Raji (cell line): Measurements from ENCODE around the gene AGBL3.

Source experiments
- POLR2A ChIP-seq: IDR thresholded peaks from 2 replicates; pipeline ENCODE4 v1.6.1; 2011; ENCODE audit warnings: low read depth, low read length, control low read depth; ENCODE audit not compliant: insufficient read depth

AGBL3 gene

DNA sequence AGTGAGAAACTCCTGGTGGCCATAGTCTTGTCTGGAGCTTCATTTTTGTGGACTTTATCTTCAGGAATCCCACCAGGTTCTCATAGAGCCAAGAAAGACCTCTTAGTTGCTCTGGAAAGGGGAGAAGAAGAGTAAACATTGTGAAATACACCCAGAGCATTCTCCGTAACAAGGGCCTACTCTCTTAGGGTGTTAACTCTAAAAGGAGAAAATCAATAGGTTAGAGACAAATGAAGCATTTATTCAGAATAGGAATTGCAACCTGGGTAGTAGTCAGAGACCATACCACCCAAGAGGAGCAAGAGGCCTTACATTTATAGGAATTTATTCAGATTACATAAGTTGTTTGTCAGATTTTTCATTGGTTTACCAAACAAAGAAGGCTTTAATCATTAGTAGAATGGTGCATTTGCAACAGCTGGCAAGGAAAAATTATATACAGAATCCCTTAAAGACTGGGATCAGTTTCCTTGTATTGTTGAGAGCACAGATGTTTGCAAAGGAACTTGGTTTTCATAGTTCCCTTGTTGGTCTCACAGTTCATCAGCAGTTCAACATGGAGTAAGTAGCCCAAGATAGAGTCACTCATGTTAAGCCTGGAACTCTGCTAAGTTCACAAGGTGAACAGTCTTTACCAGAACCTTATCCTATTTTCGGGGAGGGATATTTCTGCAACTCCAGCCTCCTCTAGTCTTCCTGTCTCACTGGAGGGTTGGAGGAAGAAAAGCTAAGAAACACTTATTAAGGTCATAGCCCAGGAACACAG, 108.3 kb downstream of the AGBL3 start:
- no peak for TF ChIP-seq POLR2A

DNA sequence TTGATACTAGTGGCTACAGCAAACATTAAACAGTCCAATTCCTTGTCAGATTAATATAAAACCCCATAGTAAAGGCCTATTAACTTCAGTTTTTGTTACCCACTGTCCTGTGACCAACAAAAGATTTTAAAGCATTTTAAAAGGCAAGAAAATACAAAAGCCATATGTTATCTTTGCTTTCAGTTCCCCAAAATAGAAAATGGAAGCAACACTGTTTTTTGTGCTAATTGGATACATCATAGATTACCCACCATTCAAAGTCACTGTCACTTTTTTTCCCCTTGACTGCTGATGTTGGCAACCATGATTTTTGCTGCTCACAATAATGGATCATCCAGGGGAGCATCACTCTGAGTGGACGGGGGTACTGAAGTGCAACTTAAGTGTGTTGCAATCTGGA, 109.1 kb downstream of the AGBL3 start:
- TF ChIP-seq POLR2A: no peak

DNA sequence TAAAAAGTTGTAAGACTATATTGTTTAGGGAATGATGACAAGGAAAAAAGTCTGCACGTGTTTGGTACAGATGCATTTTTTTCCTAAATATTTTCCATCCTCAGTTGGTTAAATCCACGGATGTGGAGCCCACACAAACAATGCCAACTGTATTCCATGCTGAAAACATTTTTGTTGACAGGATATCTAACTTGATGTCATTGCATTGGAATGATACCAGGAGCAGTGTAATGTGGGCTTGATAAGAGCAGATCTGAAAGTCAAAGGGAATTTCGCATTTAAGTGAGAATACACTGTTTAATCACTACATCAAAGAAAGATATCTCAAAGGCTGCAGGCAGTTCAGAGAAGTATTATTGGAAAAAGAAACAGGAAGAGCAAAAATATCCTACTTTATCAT, 112.1 kb downstream of the AGBL3 start:
- no peak for TF ChIP-seq POLR2A

DNA sequence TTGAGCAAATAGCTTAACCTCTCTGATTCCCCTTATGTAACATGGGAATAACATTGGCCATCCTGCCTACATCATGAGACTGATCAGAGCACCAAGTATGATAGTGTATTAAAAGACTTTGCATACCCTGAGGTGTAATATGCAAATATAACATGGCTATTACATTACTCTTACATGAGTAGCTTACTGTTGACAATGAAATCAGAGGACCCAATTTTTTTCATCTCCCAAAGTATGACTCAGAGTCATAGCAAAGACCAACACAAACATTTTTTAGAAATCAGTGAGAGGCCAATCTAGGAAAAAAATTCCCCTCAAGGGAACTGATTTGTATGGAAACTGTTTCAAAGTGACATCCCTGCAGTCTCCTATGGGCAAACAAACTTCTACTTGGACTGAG, 114.5 kb downstream of the AGBL3 start:
- TF ChIP-seq POLR2A: no peak

DNA sequence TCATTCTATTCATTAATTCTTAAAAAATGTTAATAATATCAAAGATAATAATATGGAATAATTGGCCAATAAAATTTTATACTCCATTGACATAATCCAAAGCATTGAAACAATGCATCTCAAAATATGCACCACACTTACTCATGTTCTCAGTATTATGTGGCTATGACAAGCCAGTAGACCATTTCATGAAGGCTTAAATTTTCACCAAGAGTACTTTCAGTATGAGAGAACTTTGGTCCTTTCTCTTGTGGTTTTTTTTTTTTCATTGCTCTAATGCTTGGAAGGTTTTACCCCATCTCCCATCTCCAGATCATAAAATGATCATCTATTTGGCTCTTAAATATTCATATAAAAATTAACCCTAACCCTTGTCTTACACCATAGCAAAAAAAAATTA, 116.1 kb downstream of the AGBL3 start:
- TF ChIP-seq POLR2A: no peak

DNA sequence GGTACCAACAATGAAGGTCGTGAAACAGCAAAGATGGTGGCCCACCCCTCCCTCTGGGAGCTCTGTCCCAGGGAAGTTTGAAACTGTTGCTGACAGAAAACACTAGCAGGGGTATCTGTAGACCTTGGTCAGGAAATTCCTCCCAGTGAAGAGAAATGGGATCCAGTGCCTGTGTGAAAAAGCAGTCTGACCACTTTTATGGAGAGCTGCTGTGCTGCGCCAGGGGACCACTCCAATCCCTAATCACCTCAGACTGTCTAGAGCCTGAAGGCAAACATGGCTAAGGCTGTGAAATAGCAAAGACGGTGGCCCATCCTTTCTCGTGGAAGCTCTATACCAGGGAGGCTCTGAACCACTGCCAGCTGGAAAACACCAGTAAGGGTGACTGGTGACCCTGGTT, 123.3 kb downstream of the AGBL3 start:
- no peak for TF ChIP-seq POLR2A

DNA sequence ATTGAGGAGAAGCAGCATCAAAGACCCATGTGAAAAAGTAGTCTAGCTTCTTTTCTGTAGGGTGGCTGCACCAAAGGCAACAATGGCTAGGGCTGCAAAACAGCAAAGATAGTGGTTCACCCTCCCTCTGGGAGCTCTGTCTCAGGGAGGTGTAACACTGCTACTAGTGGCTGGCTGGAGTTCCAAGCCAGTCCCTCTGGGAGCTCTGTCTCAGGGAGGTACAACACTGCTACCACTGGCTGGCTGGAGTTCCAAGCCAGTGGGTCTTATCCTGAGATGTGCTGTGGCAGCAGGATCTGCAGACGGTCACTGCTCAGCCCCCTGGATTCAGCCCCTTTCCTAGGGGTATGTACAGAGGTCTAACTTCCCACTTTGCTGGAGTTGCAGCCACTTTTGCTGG, 123.7 kb downstream of the AGBL3 start:
- no peak for TF ChIP-seq POLR2A

DNA sequence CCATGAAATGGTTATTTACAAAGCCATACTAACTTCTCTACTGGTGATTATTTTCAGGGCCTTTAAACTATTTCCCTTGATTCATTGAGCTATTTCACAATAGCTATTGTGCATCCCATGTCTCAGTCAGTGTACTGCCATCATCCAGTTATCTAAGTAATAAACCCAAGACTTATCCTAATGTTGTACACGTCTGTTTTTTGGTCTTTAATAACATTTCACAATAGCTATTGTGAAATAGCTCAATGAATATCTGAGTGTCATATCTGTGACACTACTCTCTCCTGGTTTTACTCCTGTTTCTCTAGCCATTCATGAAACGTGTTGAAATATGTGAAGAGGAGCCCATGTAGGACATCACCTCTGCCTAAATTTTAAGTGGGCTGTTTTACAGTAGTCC, 125.1 kb downstream of the AGBL3 start:
- TF ChIP-seq POLR2A: no peak

DNA sequence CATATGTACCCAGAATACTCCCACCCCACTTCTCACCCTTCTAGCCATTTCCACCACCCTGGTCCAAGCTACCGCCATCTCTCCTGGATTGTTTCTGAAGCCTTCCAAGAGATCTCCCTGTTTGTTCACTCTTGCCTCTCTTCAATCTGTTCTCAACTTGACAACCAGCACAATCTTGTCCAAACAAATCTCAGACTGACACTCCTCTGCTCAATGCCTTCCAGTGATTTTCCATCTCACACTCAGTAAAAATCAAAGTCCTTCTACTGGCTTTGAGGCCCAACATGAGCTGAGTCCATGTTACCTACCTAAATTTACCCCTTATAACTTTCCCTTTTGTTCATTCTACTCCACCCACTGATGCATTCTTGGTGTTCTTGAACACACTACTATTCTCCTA, 128.3 kb downstream of the AGBL3 start:
- no peak for TF ChIP-seq POLR2A

DNA sequence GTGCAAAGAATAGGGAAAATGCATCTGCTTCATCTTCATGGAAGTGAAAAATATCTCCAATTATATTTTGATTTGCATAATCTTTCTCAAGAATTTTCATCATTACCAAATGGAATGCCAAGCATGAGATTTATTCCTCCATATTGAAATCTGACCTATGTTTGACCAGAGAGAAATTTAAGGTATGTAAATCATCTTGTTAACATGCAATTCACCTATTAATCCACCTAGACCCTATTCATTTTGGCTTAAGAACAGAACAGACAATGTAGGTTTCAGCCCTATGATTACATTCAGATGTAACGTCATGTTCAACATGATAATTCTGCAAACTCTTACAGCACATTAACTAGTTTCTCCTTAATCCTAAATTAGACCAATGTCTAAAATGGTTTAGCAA, 130.8 kb downstream of the AGBL3 start:
- no peak for TF ChIP-seq POLR2A

DNA sequence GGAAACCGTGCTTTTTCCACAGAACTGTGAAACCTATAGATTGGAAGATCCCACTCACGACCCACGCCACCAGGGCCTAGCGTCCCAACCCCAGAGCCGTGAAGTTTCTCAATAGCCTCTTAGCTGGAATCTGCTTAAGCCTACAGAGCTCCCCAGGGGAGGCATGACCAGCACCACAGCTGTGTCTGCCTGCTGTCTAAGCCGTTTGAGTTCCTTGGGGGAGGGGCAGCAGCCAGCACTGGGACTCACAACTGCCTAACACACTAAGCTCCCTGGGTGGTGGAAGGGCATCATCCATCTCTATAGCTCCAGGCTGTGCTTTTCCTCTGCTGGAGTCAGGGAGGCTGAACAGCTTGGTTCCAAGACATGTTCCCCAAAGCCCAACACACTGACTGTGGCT, 135.6 kb downstream of the AGBL3 start:
- no peak for TF ChIP-seq POLR2A

DNA sequence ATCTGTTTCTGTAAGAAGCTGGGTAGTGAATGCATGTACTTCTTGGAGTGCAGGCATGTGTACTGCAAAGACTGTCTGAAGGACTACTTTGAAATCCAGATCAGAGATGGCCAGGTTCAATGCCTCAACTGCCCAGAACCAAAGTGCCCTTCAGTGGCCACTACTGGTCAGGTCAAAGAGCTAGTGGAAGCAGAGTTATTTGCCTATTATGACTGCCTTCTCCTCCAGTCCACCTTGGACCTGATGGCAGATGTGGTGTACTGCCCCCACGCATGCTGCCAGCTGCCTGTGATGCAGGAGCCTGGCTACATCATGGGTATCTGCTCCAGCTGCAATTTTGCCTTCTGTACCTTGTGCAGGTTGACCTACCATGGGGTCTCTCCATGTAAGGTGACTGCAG, 142.6 kb downstream of the AGBL3 start:
- no peak for TF ChIP-seq POLR2A

DNA sequence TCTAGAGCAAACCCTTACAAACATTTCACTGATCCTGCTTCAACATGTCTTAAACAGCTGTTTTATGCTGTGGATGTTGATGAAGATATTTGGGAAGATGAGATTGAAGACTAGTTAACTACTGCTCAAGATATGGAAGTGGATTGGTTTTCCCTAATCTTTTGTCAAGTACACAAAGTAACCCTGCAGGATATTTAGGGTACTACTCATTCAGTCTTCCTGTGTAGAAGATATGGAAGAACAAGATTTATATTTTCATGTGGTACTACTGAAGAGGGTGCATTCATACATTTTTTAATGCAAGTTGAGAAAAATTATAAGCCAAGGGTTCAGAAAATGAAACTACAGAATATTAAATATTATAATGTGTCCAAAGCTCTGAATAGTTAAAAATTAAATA, 143.3 kb downstream of the AGBL3 start:
- TF ChIP-seq POLR2A: no peak

DNA sequence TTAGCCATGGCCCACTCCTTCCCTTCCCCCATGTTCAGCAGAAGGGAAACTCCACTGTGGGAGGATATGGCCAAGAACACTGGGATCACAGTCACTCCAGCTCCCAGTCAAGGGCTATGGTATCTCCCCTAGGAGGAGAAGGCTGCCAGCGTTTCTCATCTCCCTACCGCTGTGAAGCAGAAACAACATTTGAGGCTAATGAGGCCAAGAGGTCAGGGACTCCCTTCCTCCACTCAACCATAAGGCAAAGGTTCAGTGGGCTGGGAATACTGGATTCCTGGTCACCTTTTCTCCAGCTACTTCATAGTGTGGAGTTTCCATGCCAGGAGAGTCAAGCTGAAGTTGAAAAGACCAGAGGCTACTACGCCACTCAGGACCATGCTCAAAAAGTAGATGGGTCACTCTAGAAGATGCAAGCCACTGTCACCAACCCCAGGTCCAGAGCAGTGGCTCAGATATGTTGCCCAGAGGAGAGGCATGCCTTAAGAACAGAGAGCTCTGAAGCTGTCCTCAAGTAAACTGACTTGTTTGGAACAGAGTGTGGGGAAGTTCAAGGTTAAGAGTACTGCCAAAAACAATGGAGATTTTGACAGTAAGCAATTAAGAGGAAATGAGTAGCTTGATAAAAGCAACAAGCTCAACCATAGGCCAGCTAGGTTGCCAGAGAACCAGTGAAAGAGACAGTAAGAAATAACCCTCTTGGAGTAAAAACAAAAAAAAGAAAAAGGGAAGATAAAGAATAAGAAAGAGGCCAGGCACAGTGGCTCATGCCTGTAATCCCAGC, 157.8 kb downstream of the AGBL3 start:
- no peak for TF ChIP-seq POLR2A

DNA sequence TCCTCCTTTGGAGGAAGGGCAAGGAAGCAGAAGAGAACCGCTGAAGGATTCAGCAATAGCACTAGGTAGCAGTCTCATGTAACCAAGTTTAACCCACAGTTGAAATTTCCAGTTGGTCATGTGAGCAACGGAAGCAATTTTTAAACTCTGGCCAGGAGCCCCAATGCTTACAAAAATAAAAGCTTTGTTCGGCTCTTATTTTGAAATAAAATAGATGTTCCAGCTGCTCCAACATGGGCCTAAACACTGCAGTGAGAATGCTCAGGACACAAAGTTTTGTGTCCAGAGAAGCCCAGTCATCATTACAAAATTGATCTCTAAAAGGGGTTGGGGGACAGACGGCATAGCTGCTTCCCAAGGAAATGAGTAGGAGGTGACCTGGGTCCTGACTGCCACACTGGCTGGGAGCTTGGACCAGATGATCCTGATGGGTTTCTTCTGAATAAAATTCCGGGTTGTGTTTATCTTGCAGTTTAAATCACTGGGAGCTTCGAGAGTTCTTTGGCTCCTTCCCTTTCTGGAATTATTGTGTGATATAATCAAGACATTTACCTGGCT, 161.1 kb downstream of the AGBL3 start:
- TF ChIP-seq POLR2A: 0 out of 2 replicates have a peak, but pooled peaks have one; percentile 0
